Neural progenitor cell (in vitro differentiated cells): ENCODE data around the gene SNX11.

Experiments used
- CTCF ChIP-seq: fragments of 200-600 bp; sonication (generic); IDR thresholded peaks from 2 replicates; pipeline ENCODE4 v1.5.1; 2017; ENCODE audit warnings: antibody characterized with exemption, mild to moderate bottlenecking
- EZH2 ChIP-seq: fragments of 200-600 bp; sonication (generic); IDR thresholded peaks from 2 replicates; pipeline ENCODE4 v1.6.1; 2017; ENCODE audit warnings: antibody characterized with exemption, mild to moderate bottlenecking, moderate library complexity
- EZH2phosphoT487 ChIP-seq: fragments of 200-600 bp; sonication (generic); IDR thresholded peaks from 2 replicates; pipeline ENCODE4 v1.6.1; 2017; ENCODE audit warnings: antibody characterized with exemption

GRCh38 chr17:48162306-48162934 is 54.9 kb downstream of the SNX11 start:
- TF ChIP-seq CTCF, result no peak
- TF ChIP-seq EZH2phosphoT487, result no peak
- TF ChIP-seq EZH2, result no peak
